Placental epithelial cell (primary cell): ENCODE data around the gene MOSPD3. TPM values are rescaled to one million over a fixed set of nuclear protein-coding genes. Genes with fewer than 3 reads are reported as not detected.

ENCODE experiments used
- small RNA-seq: library from RNA; depleted of rRNA; stranded (forward); fragments of <200 nt; gene quantifications from one replicate; pipeline ENCODE3, GENCODE V24; 2012
- total RNA-seq: library from RNA; depleted of rRNA; stranded (reverse); fragments of >200 nt; gene quantifications from 2 replicates; pipeline ENCODE4 v1.2.3, GENCODE V29; 2012

Gene MOSPD3, protein sequence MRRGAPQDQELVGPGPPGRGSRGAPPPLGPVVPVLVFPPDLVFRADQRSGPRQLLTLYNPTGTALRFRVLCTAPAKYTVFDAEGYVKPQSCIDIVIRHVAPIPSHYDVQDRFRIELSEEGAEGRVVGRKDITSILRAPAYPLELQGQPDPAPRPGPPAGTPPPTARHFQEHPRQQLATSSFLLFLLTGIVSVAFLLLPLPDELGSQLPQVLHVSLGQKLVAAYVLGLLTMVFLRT
- 13.6 and 20.4 TPM in 2 replicates for total RNA-seq

DNA sequence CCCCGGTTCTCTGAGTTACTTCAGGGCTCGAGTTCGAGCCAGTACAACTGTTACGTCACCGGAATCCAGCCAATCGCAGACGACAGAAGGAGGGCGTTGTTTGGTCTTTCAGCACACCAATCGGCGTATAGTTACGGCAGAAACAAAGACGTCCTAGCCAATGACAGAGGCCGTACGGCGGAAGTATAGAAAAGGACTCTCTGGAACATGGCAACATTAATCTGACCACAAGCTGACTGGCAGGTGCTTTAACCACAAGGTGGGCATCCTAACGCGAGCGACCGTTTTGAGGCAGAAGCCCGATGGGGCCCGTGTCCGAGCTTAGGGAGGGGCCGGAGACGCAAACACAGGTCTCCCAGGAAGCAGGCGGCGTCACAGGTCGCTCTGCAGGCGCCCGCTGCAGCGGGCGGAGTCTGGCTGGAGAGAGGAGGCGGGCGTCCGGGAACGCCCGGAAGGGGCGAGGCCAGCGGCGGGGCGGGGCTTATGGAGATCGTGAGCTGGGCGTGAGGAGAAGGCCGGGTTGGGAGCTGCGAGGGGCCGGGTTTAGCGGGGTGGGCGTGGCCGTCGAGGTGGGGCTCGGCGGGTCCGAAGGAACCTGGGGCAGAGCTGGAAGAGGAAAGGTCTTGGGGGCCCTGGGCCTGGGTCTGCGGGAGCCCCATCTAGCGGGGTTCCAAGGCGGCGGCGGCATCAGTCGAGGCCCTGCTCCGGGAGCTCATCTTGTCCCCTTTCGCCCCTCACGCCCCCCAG is at the start of gene MOSPD3:
TSS of gene MOSPD3 (plus strand) at position 558 of the 747 bp plus-strand sequence. CDS start 252 bp downstream, outside the sequence.

DNA sequence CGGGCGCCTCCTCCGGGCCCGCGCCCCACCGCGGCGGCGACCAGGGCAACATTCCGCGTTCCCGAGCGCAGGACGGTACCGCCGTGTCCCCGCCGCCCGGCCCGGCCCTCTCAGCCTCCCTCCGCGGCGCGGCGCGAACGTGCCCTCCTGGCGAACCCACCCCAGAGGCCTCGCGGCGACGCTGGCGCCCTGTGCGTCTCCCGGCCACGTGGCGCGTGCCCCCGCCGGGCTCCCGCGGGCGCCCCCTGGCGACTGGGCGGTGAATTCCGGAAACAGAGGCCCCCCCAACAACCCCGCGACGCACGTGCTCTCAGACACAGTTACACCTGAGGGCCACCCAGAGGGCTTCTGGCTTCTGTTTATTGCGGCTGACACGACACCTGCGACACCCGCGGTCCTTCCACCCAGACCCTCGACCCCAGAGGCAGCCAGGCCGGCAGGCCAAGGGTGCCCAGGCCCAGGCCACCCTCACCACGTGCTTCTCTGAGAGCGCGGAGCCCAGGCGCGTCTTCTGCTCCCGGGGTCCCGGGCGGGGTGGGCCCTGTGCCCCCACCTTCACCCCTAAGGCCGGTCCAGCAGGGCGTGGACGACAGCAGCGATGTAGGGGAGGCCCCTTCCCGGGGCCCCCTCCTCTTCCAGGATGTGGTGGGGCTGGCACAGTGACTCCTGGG is 38.5 kb upstream of the MOSPD3 start, which contains the start of gene SAP25:
TSS of gene SAP25 (minus strand) at position 210 of the 671 bp plus-strand sequence. CDS start at position 52, 158 bp downstream.

DNA sequence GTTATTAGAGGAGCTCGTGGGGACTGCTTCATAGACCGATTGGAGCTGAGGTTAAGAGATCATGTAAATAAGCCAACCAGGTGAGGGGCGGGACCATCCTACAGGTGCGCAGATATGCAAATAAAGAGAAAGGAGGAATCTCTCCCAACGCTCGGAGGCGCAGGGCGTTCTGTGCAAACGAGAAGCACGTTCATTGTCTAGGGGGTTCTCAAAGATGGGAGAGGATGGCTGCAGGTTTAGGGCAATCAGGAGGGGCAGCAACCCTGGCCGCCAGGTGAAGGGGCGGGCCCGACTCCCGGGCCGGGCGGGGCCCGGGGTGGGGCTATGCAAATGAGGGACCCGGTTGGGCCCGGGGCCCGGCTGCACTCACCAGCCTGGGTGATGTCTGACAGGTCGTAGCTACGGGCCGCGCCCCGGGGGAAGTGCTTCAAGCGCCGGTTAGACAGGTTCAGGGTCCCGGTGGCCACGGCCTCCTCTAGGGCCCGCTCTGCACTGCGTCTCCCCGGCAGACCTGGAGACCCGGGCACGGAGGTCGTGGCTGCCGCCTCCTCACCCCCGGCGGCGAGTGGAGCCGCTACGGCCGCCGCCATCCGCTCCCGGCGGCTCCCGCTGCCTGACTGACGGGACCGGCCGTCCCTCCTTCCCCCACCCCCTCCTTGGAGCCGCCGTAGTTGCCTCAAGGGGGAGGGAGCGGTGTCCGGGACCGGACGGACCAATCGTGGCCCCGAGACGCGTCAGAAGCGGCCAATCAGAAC is 26.7 kb upstream of the MOSPD3 start, which contains the start of gene LRCH4:
TSS of gene LRCH4 (minus strand) at position 619 of the 755 bp plus-strand sequence. CDS start at position 590, 29 bp downstream.

DNA sequence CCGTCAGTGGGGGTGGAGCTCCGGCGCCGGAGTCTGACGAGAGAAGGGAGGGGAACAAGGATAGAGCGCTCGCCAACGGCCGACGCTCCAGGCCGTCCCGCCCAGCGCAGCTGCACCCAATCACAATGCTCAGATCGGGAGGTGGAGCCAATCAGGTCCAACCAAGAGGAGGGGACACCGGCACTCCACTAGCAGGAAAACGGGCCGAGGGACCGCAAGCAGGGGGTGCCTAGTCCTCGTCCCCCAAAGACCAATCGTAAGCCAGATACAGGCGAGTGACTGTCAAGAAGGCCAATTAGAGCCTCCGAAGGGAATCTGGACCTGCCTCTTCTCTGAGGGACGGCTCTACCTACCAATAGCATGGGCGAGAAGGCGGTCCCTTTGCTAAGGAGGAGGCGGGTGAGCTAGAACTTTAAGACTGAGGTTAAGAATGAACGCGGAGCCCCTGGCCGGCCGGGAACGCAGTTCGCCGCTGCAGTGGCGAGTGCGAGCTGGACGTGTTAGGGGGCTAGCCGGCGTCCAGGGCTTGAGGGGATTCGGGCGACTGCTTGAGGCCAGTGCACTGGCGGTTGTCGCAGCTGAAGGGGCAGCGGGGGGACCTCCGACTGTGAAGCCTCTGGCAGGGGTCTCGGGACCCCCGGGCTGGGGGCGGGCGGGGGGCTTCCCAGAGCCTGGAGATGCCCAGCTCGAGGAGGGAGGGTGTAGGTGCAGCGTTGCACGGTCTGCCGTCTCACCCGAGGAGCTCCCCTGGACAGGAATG is 25.9 kb upstream of the MOSPD3 start, which contains the start of gene FBXO24:
TSS of gene FBXO24 (plus strand) at position 63 of the 760 bp plus-strand sequence. CDS start at position 361, 298 bp downstream.

DNA sequence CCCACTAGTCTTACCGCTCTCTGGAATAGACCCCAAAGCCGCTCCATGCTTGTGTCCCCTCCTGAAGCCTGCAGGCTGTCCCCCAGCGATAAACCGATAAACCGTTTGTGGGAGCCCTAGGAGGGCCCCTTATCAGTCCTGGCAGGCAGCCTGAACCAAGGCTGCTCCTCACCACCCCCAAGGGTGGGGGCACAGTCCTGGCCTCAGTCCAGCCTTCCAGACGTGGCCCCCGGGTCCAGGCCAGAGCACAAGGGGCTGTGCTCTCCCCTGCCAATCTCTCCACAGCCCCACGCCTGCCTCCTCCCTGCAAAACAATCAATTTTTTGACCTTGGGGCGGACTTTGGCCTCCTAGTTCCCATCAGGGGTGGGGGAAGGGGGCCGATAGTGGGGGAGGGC is 29.1 kb downstream of the MOSPD3 start, which contains the start of gene TFR2:
TSS of gene TFR2 (minus strand) at position 90 of the 397 bp plus-strand sequence. CDS start at position 47, 43 bp downstream.

DNA sequence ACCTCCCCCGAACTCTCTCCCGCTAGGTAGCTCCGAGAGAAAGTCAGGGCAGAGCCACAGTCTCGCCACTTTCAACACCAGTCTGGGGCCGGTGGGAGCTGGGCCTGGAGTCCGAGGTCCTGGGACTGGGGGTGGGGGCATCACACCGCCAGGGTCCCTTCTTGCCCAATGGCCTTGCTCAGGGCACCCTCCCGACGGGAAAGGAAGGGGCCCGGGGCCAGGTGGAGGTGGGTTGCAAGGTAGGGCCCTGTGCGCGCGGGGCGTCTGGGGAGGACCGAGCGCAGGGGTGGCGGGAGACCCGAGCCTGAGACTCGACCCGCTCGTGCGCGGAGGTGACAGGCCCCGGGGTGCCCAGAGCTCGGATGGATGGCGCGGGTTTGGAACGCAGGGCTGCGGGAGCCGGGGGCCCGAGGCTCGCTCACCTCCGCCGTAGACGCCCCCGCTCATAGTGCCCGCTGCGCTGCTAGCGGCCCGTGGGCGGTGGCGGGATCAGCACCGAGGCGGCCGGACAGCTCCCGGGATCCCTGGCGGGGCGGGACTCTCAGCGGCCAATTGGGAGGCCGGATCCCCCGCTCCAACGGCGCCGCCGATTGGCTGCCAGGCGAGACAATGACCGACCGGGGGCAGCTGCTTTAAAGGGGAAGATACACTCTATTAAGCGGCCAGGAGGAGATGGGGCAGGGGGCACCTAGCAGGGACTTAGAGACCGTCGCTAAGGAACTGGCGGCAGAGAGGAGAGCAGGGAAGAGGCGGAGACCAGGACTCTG is 43.8 kb downstream of the MOSPD3 start, which contains the start of gene ACTL6B:
TSS of gene ACTL6B (minus strand) at position 541 of the 767 bp plus-strand sequence. CDS start at position 447, 94 bp downstream.

Small RNA genes within 50 kb of the gene (small RNA-seq; reads per million reads assigned to genes)
- gene SAP25: not detected

Other genes starting within 250 kb of the MOSPD3 start
- under 0.01 and 0.22 TPM in 2 replicates for gene PILRA, start 239.1 kb upstream of the MOSPD3 start, total RNA-seq
- 1.6 and 4.3 TPM in 2 replicates for gene ZCWPW1, start 183.8 kb upstream of the MOSPD3 start, total RNA-seq
- 34.1 and 47.5 TPM in 2 replicates for gene MEPCE, start 182.7 kb upstream of the MOSPD3 start, total RNA-seq
- 6.3 and 12.5 TPM in 2 replicates for gene PPP1R35, start 176.0 kb upstream of the MOSPD3 start, total RNA-seq
- 0.87 and 1.2 TPM in 2 replicates for gene SPACDR, start 148.3 kb upstream of the MOSPD3 start, total RNA-seq
- gene TSC22D4, start 133.3 kb upstream of the MOSPD3 start, total RNA-seq: 23.5 and 29.4 TPM in 2 replicates
- 0.87 and 2.0 TPM in 2 replicates for gene NYAP1, start 128.6 kb upstream of the MOSPD3 start, total RNA-seq
- 11.8 and 20.2 TPM in 2 replicates for gene AGFG2, start 73.3 kb upstream of the MOSPD3 start, total RNA-seq
- 0.79 TPM in 1 of 2 replicates, not detected in the other for gene SAP25, start 38.6 kb upstream of the MOSPD3 start, total RNA-seq
- 19.6 and 52.1 TPM in 2 replicates for gene LRCH4, start 26.4 kb upstream of the MOSPD3 start, total RNA-seq
- gene FBXO24, start 26.2 kb upstream of the MOSPD3 start, total RNA-seq: 0.39 and 0.54 TPM in 2 replicates
- 2.7 and 9.8 TPM in 2 replicates for gene PCOLCE, start 10.2 kb upstream of the MOSPD3 start, total RNA-seq
- 1.2 and 1.7 TPM in 2 replicates for gene TFR2, start 29.0 kb downstream of the MOSPD3 start, total RNA-seq
- not detected in 2 replicates for gene ACTL6B, start 43.9 kb downstream of the MOSPD3 start, total RNA-seq
- 110 and 162 TPM in 2 replicates for gene GNB2, start 61.2 kb downstream of the MOSPD3 start, total RNA-seq
- 23.4 and 30.2 TPM in 2 replicates for gene GIGYF1, start 81.7 kb downstream of the MOSPD3 start, total RNA-seq
- gene POP7, start 93.6 kb downstream of the MOSPD3 start, total RNA-seq: 30.6 and 40.0 TPM in 2 replicates
- gene EPO, start 107.9 kb downstream of the MOSPD3 start, total RNA-seq: 0.22 and 0.39 TPM in 2 replicates
- not detected in 2 replicates for gene ZAN, start 121.1 kb downstream of the MOSPD3 start, total RNA-seq
- gene EPHB4, start 215.0 kb downstream of the MOSPD3 start, total RNA-seq: 172 and 189 TPM in 2 replicates
- gene SLC12A9, start 240.2 kb downstream of the MOSPD3 start, total RNA-seq: 26.7 and 46.5 TPM in 2 replicates